Measurements from ENCODE around the gene C10orf95. TPM values are rescaled to one million over a fixed set of nuclear protein-coding genes. Genes with fewer than 3 reads are reported as not detected.

C10orf95 gene
- total RNA-seq, 1 donor: not detected

- no peak for TF ChIP-seq CTCF (IDR thresholded peaks at IDR 0.05; ENCODE audit: insufficient read depth, low read length)
- DNase-seq (ENCODE audit: low read depth): no peak
- no peak overlapping the region for H3K4me3 ChIP-seq (ENCODE audit: low read depth, low read length)
Measured at GRCh38 chr10:102429468-102429867, 21.9 kb downstream of the C10orf95 start.

GRCh38 chr10:102426803-102427287, 24.5 kb downstream of the C10orf95 start:
- no peak for TF ChIP-seq CTCF (IDR thresholded peaks at IDR 0.05; ENCODE audit: insufficient read depth, low read length)
- no peak overlapping the region for H3K4me3 ChIP-seq (ENCODE audit: low read depth, low read length)
- no peak for DNase-seq (ENCODE audit: low read depth)

DNA sequence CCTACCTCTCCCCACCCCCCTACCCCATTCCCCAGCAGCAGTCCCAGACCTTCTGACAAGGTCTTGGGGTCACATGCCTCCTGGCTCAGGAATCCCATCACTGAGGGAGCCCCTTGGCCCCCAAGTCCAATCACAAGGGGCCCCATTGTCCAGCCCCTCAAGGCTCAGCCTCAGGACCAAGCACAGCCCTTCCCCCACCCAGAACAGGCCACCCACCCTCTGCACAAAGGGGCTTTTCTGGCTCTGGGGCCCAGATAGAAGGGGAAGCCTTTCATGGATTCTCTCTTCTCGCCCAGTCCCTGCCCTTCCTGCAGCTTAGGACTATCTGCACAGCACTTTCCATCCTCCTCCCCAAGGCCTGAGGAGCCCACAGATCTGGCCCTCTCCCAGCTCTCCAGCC, 25.9 kb downstream of the C10orf95 start:
- DNase-seq (ENCODE audit: low read depth): no peak
- no peak overlapping the region for H3K4me3 ChIP-seq (ENCODE audit: low read depth, low read length)
- no peak for TF ChIP-seq CTCF (IDR thresholded peaks at IDR 0.05; ENCODE audit: insufficient read depth, low read length)

DNA sequence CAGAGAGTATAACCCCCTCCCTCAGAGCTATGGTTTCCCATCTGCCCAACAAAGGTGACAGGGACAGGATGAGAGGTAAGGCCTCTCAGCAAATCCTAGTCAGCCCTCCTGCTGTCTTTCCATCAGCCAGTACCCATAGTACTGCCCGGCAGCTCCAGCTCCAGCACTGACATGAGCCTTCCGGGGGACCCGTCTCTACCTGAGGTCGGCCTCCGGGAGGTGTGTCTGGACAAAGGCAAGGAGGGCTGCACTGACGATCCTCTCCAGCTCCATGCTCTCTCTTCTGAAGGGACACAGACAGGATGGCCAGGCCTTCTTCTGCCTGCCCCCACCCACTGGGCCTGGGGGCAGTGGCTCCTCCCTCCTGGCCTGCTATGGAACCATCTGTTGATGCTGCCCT, 26.4 kb downstream of the C10orf95 start:
- TF ChIP-seq CTCF (IDR thresholded peaks at IDR 0.05; ENCODE audit: insufficient read depth, low read length): no peak
- H3K4me3 ChIP-seq (ENCODE audit: low read depth, low read length): no peak overlapping the region
- DNase-seq (ENCODE audit: low read depth): no peak

DNA sequence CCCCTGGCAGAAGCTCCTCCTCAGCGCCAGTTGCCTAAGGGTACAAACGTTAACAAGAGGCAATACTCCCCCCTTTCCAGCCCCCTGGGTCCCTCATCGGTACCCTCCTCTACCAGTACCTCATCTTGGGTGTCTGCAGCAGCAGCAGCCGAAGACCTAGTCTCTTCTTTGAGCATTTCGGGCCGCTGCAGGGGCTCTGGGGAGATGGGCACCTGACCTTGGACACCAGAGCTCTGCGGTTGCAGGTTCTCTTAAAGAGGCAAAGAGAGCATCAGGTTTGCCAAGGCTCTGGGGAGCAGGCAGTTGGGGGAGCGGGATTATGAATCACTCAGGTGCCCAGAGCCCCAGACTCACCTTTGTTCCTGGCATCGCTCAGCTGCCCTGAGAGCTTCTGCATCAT, 27.2 kb downstream of the C10orf95 start:
- TF ChIP-seq CTCF (IDR thresholded peaks at IDR 0.05; ENCODE audit: insufficient read depth, low read length): no peak
- no peak overlapping the region for H3K4me3 ChIP-seq (ENCODE audit: low read depth, low read length)
- DNase-seq (ENCODE audit: low read depth): no peak

DNA sequence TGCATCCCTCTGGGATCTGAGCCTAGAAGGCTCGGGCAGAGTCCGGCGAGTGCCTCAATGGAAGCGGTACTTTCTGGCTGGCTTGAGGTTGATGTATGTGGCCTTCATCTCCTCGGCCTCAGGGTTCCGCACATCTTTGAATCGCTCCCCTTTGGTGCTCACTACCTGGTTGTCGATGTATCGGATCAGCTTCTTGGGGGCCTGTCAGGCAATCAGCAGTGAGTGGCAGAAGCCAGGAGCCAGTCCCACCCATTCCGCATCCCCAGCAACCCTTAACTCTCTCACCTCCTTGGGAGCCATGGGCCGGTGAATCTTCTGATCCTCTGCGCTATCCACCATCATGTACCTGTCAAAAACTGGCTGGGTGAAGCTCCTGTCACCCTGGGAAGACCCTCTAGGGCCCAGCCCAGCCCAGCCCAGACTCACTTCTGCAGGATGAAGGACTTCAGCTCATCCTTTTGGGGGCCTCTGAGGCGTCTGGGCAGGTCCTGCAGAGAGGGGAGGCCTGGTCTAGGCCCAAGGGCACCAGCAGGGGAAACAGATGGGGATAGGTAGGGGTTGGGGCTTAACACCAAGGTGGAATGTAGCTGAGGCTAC, 27.9 kb downstream of the C10orf95 start:
- no peak for TF ChIP-seq CTCF (IDR thresholded peaks at IDR 0.05; ENCODE audit: insufficient read depth, low read length)
- no peak overlapping the region for H3K4me3 ChIP-seq (ENCODE audit: low read depth, low read length)
- no peak for DNase-seq (ENCODE audit: low read depth)

All from fibroblast of the aortic adventitia (primary cell).